Kidney glomerular epithelial cell (primary cell): ENCODE measurements around the gene ADCYAP1R1.
"Not testable (repeated sequence)": the region's sequence is repeated elsewhere in the genome, so short reads cannot be mapped to it uniquely, and the experiment has no call there.

Source experiments
- DNase-seq: peaks from one replicate; lab custom pipeline; 2025; lab: John Stamatoyannopoulos, UW

ADCYAP1R1 gene

GRCh38 chr7:31134246-31135188 is 82.4 kb downstream of the ADCYAP1R1 start:
- DNase-seq = peak; percentile 49

GRCh38 chr7:31137234-31137633 is 85.1 kb downstream of the ADCYAP1R1 start:
- DNase-seq = no peak

GRCh38 chr7:31145339-31145738 is 93.2 kb downstream of the ADCYAP1R1 start:
- no peak for DNase-seq

GRCh38 chr7:31146030-31146429 is 93.9 kb downstream of the ADCYAP1R1 start:
- no peak for DNase-seq

GRCh38 chr7:31146538-31146937 is 94.4 kb downstream of the ADCYAP1R1 start:
- no peak for DNase-seq

- DNase-seq = no peak
Measured at GRCh38 chr7:31151849-31152248, 99.7 kb downstream of the ADCYAP1R1 start.

GRCh38 chr7:31153318-31153717 is 101.2 kb downstream of the ADCYAP1R1 start:
- DNase-seq = not testable (repeated sequence)

- no peak for DNase-seq
Measured at GRCh38 chr7:31160941-31161340, 108.8 kb downstream of the ADCYAP1R1 start.
